Type B pancreatic cell (in vitro differentiated cells): ENCODE data around the gene CDCA3. TPM values are rescaled to one million over a fixed set of nuclear protein-coding genes. Genes with fewer than 3 reads are reported as not detected.

Experiments
- DNase-seq: peaks from one replicate; pipeline ENCODE4 v3.0.0; 2021; ENCODE audit warnings: mixed read lengths; ENCODE audit not compliant: unreplicated experiment; ENCODE audit errors: extremely low spot score
- H3K27ac Mint-ChIP-seq: 2 replicates; pipeline ENCODE4 v1.8.0; 2021; ENCODE audit warnings: mild to moderate bottlenecking, mixed read lengths
- H3K27me3 Mint-ChIP-seq: 2 replicates; pipeline ENCODE4 v1.8.0; 2021; ENCODE audit warnings: mixed read lengths
- H3K36me3 Mint-ChIP-seq: 2 replicates; pipeline ENCODE4 v1.8.0; 2021; ENCODE audit warnings: mixed read lengths
- H3K4me1 Mint-ChIP-seq: one replicate; pipeline ENCODE4 v1.8.0; 2021; ENCODE audit warnings: mixed read lengths; ENCODE audit not compliant: unreplicated experiment
- H3K4me3 Mint-ChIP-seq: 2 replicates; pipeline ENCODE4 v1.8.0; 2021; ENCODE audit warnings: mild to moderate bottlenecking, mixed read lengths
- H3K9me3 Mint-ChIP-seq: 2 replicates; pipeline ENCODE4 v1.8.0; 2021; ENCODE audit warnings: mixed read lengths
- CTCF ChIP-seq: fragments of 200-600 bp; sonication (generic); conservative IDR thresholded peaks from 2 replicates; pipeline ENCODE4 v1.5.0; 2021; ENCODE audit warnings: antibody characterized with exemption, mild to moderate bottlenecking
- total RNA-seq: library from RNA; stranded (reverse); gene quantifications from 2 replicates; pipeline ENCODE4 v1.2.1, GENCODE V29; 2021; ENCODE audit warnings: low replicate concordance

Gene CDCA3
- total RNA-seq, 1 donor from 2014 or later, result 33.5 TPM

DNA sequence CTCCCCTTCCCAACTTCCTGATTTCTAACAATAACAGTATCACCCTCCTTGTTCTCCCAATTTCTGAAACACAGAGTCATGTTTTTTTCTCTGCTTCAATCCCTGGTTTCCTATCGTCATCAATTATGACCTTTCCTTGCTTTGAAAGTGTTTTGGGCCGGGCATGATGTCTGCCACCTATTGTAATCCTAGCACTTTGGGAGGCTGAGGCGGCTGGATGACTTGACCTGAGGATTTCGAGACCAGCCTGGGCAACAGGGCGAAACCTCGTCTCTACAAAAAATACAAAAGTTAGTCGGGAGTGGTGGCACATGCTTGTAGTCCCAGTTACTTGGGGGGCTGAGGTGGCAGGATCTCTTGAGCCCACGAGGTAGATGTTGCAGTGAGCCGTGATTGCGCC lies 42.0 kb downstream of the CDCA3 start:
- Mint-ChIP-seq H3K4me3 (no peak overlapping the region), H3K9me3 (peaks cover 3% of the 10 kb centered on the region)

DNA sequence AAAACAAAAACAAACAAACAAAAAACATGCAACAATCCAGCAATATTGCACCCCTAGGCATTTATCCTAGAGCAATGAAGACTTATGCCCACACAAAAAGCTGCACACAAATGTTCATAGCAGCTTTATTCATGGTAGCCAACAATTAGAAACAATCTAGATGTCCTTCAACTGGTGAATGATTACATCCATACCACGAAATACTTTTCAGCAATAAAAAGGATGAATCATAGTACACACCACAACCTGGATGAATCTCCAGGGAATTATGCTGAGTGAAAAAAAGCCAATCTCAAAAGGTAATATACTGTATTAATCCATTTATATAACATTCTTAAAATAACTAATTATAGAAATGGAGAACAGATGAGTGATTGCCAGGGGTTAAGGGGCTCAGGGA lies 43.9 kb downstream of the CDCA3 start:
- H3K4me3 Mint-ChIP-seq, result no peak overlapping the region
- H3K4me1 Mint-ChIP-seq, result no peaks in the 10 kb centered on the region
- H3K27me3 Mint-ChIP-seq, result peaks cover 13% of the 10 kb centered on the region
- no peak for TF ChIP-seq CTCF
- no peak for DNase-seq
- peaks cover 5% of the 10 kb centered on the region for H3K9me3 Mint-ChIP-seq
- no peak overlapping the region for H3K27ac Mint-ChIP-seq
- peaks cover 3% of the 10 kb centered on the region for H3K36me3 Mint-ChIP-seq

More for the DNA sequence above, 42.0 kb downstream of the CDCA3 start:
- no peak for DNase-seq
- peaks cover 22% of the 10 kb centered on the region for H3K27me3 Mint-ChIP-seq
- H3K4me1 Mint-ChIP-seq, result no peaks in the 10 kb centered on the region
- H3K36me3 Mint-ChIP-seq, result peaks cover 2% of the 10 kb centered on the region
- no peak overlapping the region for H3K27ac Mint-ChIP-seq
- TF ChIP-seq CTCF, result no peak

DNA sequence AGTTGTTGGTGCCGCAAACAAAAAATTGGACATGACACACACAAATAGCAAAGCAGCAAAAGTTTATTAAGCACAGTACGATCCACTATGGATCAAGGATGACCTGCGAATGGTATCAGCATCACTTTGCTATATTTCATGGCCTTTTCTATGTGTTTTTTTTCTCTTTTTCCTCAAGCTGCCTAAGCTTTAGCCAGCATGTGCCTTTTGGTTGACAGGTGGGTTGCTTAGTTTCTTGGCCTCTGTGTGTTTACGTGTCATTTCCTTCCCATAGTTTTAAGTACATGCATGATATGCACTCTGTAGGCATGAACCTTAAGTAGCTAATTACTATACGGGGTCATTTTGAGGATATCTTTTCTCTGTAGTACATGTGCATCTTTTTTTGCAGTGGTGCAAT lies 51.9 kb downstream of the CDCA3 start:
- no peak for TF ChIP-seq CTCF
- Mint-ChIP-seq H3K27ac (no peak overlapping the region), H3K4me1 (no peaks in the 10 kb centered on the region), H3K9me3 (peaks cover 3% of the 10 kb centered on the region), H3K4me3 (no peak overlapping the region), H3K27me3 (peaks cover 18% of the 10 kb centered on the region), H3K36me3 (peaks cover 2% of the 10 kb centered on the region)
- DNase-seq, result no peak

Other genes starting within 250 kb of the CDCA3 start
- 270 and 289 TPM in 2 replicates for gene CHD4, start 243.9 kb downstream of the CDCA3 start, total RNA-seq
- 2.7 and 19.9 TPM in 2 replicates for gene LPAR5, start 215.3 kb downstream of the CDCA3 start, total RNA-seq
- gene ACRBP, start 203.9 kb downstream of the CDCA3 start, total RNA-seq, result 3.9 and 7.1 TPM in 2 replicates
- gene ING4, start 188.2 kb downstream of the CDCA3 start, total RNA-seq, result 58.1 and 102 TPM in 2 replicates
- 78.3 and 127 TPM in 2 replicates for gene ZNF384, start 161.9 kb downstream of the CDCA3 start, total RNA-seq
- 0.95 and 3.9 TPM in 2 replicates for gene PIANP, start 150.5 kb downstream of the CDCA3 start, total RNA-seq
- 35.4 and 94.5 TPM in 2 replicates for gene COPS7A, start 127.2 kb downstream of the CDCA3 start, total RNA-seq
- gene MLF2, start 98.1 kb downstream of the CDCA3 start, total RNA-seq, result 187 and 371 TPM in 2 replicates
- 191 and 395 TPM in 2 replicates for gene PTMS, start 84.9 kb downstream of the CDCA3 start, total RNA-seq
- gene LAG3, start 78.8 kb downstream of the CDCA3 start, total RNA-seq, result 0.52 and 2.6 TPM in 2 replicates
- 0.64 and 0.65 TPM in 2 replicates for gene CD4, start 61.8 kb downstream of the CDCA3 start, total RNA-seq
- gene GPR162, start 29.5 kb downstream of the CDCA3 start, total RNA-seq, result 5.4 and 17.8 TPM in 2 replicates
- gene P3H3, start 22.9 kb downstream of the CDCA3 start, total RNA-seq, result 40.7 and 66.0 TPM in 2 replicates
- 6.3 and 25.2 TPM in 2 replicates for gene GNB3, start 10.4 kb downstream of the CDCA3 start, total RNA-seq
- gene USP5, start 864 bp upstream of the CDCA3 start, total RNA-seq, result 121 and 198 TPM in 2 replicates
- gene TPI1, start 16.2 kb upstream of the CDCA3 start, total RNA-seq, result 565 and 954 TPM in 2 replicates
- 6.5 and 13.9 TPM in 2 replicates for gene SPSB2, start 22.0 kb upstream of the CDCA3 start, total RNA-seq
- 10.1 and 20.0 TPM in 2 replicates for gene LRRC23, start 53.5 kb upstream of the CDCA3 start, total RNA-seq
- gene ENO2, start 63.3 kb upstream of the CDCA3 start, total RNA-seq, result 32.2 and 33.1 TPM in 2 replicates
- gene ATN1, start 76.7 kb upstream of the CDCA3 start, total RNA-seq, result 131 and 139 TPM in 2 replicates
- not detected in 2 replicates for gene RNU7-1, start 92.5 kb upstream of the CDCA3 start, total RNA-seq
- 220 and 275 TPM in 2 replicates for gene C12orf57, start 92.7 kb upstream of the CDCA3 start, total RNA-seq
- 15.6 and 61.0 TPM in 2 replicates for gene PTPN6, start 100.1 kb upstream of the CDCA3 start, total RNA-seq
- gene PHB2, start 119.4 kb upstream of the CDCA3 start, total RNA-seq, result 252 and 377 TPM in 2 replicates
- gene EMG1, start 119.6 kb upstream of the CDCA3 start, total RNA-seq, result 46.5 and 108 TPM in 2 replicates
- gene LPCAT3, start 167.2 kb upstream of the CDCA3 start, total RNA-seq, result 34.4 and 79.0 TPM in 2 replicates
- 2.7 and 3.1 TPM in 2 replicates for gene C1S, start 209.4 kb upstream of the CDCA3 start, total RNA-seq
- 5.4 and 6.5 TPM in 2 replicates for gene C1R, start 241.2 kb upstream of the CDCA3 start, total RNA-seq